Right kidney (tissue), 1 donor: ENCODE measurements around the gene INVS.

Experiments
- DNase-seq: peaks from one replicate; pipeline ENCODE4 v3.0.0-alpha.2; 2016

INVS gene

DNA sequence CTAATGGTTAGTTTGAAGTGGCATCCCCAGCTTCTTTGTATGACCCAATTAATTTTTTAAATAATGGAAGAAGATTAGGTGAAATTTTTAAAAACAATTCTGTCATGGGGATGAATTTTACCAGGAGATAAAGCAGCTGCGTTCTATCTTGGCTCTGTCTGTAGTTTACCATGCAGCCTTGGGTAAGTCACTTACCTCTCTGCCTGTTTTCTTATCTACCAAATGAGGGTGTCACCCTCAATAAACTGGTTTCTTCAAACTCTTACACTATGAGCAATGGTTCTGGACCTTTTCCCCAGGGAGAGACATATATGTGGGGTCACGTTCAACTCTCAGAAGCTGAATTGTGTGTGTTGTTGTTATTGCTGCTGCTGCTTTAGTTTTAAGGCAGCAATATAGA lies 182.0 kb downstream of the INVS start:
- DNase-seq, result no peak

GRCh38 chr9:100281676-100282387 lies 182.8 kb downstream of the INVS start:
- no peak for DNase-seq

- DNase-seq, result no peak
Observed at GRCh38 chr9:100282388-100282719, 183.3 kb downstream of the INVS start.

DNA sequence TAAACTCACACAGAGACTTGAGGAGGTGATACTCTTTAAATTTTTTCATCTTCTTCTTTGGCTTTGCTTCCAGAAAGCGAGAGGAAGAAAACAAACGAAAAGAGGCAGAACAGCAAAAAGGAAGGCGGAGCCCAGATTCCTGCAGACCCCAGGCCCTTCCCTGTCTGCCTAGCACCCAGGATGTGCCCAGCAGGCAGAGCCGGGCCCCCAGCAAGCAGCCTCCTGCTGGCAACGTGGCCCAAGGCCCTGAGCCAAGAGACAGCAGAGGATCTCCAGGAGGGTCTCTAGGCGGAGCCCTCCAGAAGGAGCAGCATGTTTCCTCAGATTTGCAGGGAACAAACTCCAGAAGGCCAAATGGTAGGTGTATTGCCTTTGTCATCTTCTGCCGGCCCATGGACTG lies 185.2 kb downstream of the INVS start:
- DNase-seq, result no peak

DNA sequence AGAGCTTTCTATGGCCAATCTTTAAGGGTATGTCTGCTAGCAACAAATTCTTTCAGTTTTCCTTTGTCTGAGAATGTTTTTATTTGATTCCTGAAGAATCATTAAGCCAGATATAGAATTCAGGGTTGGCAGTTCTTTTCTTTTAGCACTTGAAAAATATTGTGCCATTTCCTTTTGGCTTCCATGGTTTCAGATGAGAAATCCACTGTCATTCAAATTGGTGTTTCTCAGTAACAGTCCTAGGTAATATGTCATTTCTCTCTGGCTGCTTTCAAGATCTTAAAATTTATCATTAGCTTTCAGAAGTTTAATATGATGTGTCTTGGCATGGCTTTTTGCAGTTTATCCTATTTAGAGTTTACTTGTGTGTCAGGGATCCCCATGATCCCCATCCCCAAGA lies 186.0 kb downstream of the INVS start:
- no peak for DNase-seq

- DNase-seq, result no peak
Observed at GRCh38 chr9:100285601-100286000, 186.6 kb downstream of the INVS start.

GRCh38 chr9:100286257-100286656 lies 187.2 kb downstream of the INVS start:
- DNase-seq, result no peak

GRCh38 chr9:100287186-100287585 lies 188.1 kb downstream of the INVS start:
- no peak for DNase-seq

- no peak for DNase-seq
Observed at GRCh38 chr9:100290714-100291113, 191.7 kb downstream of the INVS start.

DNA sequence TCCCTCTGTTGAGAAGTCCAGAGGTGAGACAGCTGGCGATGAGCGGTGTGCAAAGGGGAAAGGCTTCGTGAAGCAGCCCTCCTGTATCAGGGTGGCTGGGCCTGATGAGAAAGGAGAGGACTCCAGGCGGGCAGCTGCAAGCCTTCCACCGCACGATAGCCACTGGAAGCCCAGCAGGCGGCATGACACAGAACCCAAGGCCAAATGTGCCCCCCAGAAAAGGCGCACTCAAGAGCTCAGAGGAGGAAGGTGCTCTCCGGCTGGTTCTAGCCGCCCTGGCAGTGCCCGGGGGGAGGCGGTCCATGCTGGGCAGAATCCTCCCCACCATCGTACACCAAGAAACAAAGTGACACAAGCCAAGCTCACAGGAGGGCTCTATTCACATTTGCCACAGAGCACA lies 193.4 kb downstream of the INVS start:
- no peak for DNase-seq

DNA sequence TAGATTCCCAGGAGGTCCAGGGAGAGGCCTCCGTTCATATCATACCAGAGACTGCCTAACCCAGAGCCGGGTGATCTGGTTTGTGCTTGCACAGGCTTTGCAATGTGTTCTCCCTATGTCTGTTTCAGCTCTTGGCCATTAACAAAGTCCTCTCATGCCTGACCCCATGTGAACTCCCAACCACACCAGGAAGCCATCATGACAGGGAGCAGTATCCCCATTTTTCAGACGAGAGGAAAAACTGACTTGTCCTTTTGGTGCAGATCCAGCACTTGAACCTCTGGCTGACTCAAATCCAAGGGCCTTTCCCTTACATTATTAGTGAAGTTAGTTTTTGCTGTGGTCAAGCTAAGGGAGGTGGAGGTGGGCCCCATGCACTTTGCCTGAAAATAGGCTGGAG lies 195.3 kb downstream of the INVS start:
- no peak for DNase-seq

DNA sequence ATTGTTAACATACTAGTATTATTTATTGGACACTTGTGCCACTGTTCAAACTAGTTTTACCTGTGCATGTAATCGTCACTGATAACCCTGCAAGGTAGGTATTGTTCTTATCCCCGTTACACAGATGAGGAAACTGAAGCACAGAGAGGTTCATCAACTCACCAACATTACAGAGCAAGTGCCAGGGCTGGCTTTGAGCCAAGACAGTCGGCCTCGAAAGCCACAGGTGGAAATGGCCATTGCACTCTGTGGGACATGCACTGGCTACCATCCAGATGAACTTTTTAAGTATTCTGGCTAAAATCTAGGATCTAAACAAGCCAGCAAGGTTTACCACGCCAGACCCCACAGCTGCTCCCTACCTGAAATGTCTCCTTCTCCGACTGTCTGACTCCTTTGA lies 195.8 kb downstream of the INVS start:
- DNase-seq, result no peak

GRCh38 chr9:100295240-100295639 lies 196.2 kb downstream of the INVS start:
- DNase-seq, result no peak

DNA sequence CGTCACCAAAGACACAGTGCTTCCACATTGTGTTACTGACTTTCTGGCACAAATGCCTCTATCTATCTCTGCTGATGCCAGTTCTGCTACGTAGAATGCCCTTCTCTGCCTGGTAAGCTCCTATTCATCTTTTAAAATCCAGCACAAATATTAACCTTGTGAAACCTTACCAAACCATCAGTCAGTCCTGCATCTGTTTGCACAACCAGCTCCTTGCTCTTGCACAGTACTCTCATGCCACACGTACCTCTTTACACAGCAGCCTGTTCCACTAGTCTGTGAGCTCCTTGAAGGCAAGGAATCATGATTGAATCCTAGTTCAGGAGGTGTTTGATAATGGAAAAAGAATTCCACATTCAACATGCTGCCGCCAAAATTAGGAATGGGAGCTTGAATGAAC lies 197.4 kb downstream of the INVS start:
- no peak for DNase-seq

GRCh38 chr9:100298378-100298777 lies 199.3 kb downstream of the INVS start:
- no peak for DNase-seq

GRCh38 chr9:100303747-100304146 lies 204.7 kb downstream of the INVS start:
- DNase-seq, result no peak

GRCh38 chr9:100306283-100306682 lies 207.2 kb downstream of the INVS start:
- no peak for DNase-seq

- DNase-seq, result no peak
Observed at GRCh38 chr9:100307080-100307479, 208.0 kb downstream of the INVS start.

- no peak for DNase-seq
Observed at GRCh38 chr9:100308965-100309564, 210.0 kb downstream of the INVS start.

DNA sequence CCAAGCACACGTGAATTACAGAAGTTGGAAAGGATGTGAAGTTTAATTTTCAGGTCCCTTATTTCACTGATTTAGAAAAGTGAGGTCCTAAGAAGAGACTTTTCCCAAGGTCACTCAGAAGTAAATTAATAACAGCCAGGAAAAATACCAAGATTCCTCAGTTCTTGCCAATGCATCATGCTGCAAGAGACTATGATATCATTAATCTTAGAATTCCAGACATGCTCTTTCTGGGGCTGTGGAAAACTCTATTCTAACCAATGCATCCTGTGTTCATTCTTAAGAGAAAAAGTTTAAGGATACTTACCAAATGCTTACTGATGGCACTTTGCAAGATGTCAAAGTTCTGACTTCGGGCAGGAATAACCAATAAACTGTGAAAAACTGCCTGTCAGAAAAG lies 210.9 kb downstream of the INVS start:
- DNase-seq, result no peak

DNA sequence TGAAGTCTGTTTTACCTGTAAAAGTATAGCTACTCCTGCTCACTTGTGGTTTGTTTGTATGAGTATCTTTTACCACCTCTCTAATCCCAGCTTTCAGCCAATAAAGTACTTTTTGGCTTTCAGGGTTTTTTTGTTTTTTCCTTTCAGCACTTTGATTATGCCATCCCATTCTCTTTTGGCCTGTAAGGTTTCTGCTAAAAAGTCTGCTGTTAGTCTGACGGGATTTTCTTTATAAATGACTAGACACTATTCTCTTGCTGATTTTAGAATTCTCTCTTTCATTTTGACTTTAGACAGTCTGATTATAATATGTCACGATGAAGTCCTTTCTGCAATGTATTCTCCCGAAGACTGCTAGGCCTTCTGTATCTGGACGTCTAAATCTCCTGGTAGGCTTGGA lies 216.5 kb downstream of the INVS start:
- no peak for DNase-seq

GRCh38 chr9:100317706-100318105 lies 218.7 kb downstream of the INVS start:
- no peak for DNase-seq

DNA sequence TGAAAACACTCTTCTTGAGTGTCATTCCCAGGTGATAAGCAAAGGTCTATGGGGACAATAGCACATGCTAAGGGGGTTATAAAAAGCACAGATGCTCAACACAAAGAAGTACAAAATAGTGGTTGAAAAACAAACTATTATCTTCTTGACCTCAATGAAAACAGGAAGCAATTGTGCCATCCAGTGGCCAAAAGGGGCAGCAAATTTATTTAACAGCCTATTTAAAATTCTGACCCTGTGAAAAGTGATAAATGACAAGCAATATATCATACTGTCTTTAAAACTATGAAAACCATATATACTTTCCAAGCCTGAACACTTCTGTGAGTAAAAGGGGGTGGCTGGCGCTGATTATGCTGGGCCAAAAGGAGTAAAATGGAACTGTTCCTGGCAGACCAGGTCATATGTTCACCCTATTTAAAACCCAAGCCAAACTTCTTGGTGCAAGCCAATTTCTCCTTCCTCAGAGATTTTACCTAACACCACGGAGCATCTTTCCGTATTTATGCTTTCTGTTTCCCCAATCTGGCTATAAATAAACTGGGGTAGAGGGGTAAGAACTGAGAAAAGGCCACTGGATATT lies 224.0 kb downstream of the INVS start:
- no peak for DNase-seq

GRCh38 chr9:100324594-100325200 lies 225.7 kb downstream of the INVS start:
- DNase-seq, result no peak
